Measurements from ENCODE around the gene BRCA1. TPM values are rescaled to one million over a fixed set of nuclear protein-coding genes. Genes with fewer than 3 reads are reported as not detected.
"Not testable (repeated sequence)": the region's sequence is repeated elsewhere in the genome, so short reads cannot be mapped to it uniquely, and the experiment has no call there.

Gene BRCA1
- total and polyA plus RNA-seq, 11 donors, result 2.7 to 11.7 (median 8.1) TPM

GRCh38 chr17:43010667-43011308 is 114.4 kb downstream of the BRCA1 start:
- DNase-seq (no peak), ATAC-seq (peak in 2 of 4 donors; percentile 3 to 10)
- Histone ChIP-seq H3K36me3 (peaks cover 0 to 52% (median 22%) of the 10 kb centered on the region in 9 donors), H3K27me3 (no peaks in the 10 kb centered on the region), H3K9me3 (no peaks in the 10 kb centered on the region), H3K4me3 (no peak overlapping the region), H3K4me1 (peaks cover 8 to 84% (median 64%) of the 10 kb centered on the region in 12 donors), H3K27ac (peak overlapping the region in 8 of 12 donors; percentile 7 to 74 (median 16))
- TF ChIP-seq, protein P1, sequence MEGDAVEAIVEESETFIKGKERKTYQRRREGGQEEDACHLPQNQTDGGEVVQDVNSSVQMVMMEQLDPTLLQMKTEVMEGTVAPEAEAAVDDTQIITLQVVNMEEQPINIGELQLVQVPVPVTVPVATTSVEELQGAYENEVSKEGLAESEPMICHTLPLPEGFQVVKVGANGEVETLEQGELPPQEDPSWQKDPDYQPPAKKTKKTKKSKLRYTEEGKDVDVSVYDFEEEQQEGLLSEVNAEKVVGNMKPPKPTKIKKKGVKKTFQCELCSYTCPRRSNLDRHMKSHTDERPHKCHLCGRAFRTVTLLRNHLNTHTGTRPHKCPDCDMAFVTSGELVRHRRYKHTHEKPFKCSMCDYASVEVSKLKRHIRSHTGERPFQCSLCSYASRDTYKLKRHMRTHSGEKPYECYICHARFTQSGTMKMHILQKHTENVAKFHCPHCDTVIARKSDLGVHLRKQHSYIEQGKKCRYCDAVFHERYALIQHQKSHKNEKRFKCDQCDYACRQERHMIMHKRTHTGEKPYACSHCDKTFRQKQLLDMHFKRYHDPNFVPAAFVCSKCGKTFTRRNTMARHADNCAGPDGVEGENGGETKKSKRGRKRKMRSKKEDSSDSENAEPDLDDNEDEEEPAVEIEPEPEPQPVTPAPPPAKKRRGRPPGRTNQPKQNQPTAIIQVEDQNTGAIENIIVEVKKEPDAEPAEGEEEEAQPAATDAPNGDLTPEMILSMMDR (IDR thresholded peaks at IDR 0.05), result no peak
- peak in 1 of 2 donors; percentile 19 for TF ChIP-seq POLR2A (IDR thresholded peaks at IDR 0.05)
- WGBS, 4 donors, result 84 to 92% (median 87%) methylated on average over 5 of the region's 5 CpGs
- intact Hi-C loops (cut with DNase I), result loop anchor here in 1 of 10 donors (10.0 kb wide), 1 partner anchor 144 kb away; no protein-coding TSS in a partner anchor

GRCh38 chr17:43006639-43007551 is 118.3 kb downstream of the BRCA1 start, which contains the start of gene IFI35:
TSS of gene IFI35 (plus strand) at chr17:43006784. CDS start at chr17:43006948, 164 bp downstream.
- peak within 1 kb of the TSS; percentile 39 to 95 (median 91) for H3K27ac ChIP-seq
- H3K9me3 ChIP-seq, result no peaks in the 10 kb centered on the region
- ATAC-seq (peak; percentile 80 to 95 (median 85)), DNase-seq (peak; percentile 87 to 90 (median 89))
- peaks cover 0 to 44% (median 27%) of the 10 kb centered on the region in 9 donors for H3K36me3 ChIP-seq
- 29 to 34% (median 34%) methylated on average over 16 to 18 of the region's 18 CpGs for WGBS, 4 donors
- peak within 1 kb of the TSS; percentile 35 to 90 (median 72) for H3K4me3 ChIP-seq
- peak in 1 of 2 donors; percentile 34 for TF ChIP-seq POLR2A (IDR thresholded peaks at IDR 0.05)
- TF ChIP-seq, protein P1 (IDR thresholded peaks at IDR 0.05), result peak in 10 of 12 donors; percentile 25 to 78 (median 56)
- no peaks in the 10 kb centered on the region for H3K27me3 ChIP-seq
- peaks cover 2 to 58% (median 28%) of the 10 kb centered on the region in 12 donors for H3K4me1 ChIP-seq
- intact Hi-C loops (cut with DNase I), result loop anchor here in 1 of 10 donors (5.0 kb wide), 1 partner anchor 165 kb away; the partner anchor contains the start of gene NBR1

- 77 to 87% (median 79%) methylated on average over 5 of the region's 5 CpGs for WGBS, 4 donors
- no peak for ATAC-seq
- DNase-seq, result no peak
- no peak overlapping the region for H3K27ac ChIP-seq
- peaks cover 0 to 57% (median 50%) of the 10 kb centered on the region in 9 donors for H3K36me3 ChIP-seq
- no peaks in the 10 kb centered on the region for H3K9me3 ChIP-seq
- peaks cover 7 to 55% (median 21%) of the 10 kb centered on the region in 12 donors for H3K4me1 ChIP-seq
- intact Hi-C loops (cut with DNase I), result loop anchor here in 1 of 10 donors (5.0 kb wide), 1 partner anchor 169 kb away; the partner anchor contains the start of gene NBR1
- TF ChIP-seq, protein P1 (IDR thresholded peaks at IDR 0.05), result no peak
- no peak for TF ChIP-seq POLR2A (IDR thresholded peaks at IDR 0.05)
- no peak overlapping the region for H3K4me3 ChIP-seq
- H3K27me3 ChIP-seq, result no peaks in the 10 kb centered on the region
Observed at GRCh38 chr17:43003542-43004172, 121.5 kb downstream of the BRCA1 start.

DNA sequence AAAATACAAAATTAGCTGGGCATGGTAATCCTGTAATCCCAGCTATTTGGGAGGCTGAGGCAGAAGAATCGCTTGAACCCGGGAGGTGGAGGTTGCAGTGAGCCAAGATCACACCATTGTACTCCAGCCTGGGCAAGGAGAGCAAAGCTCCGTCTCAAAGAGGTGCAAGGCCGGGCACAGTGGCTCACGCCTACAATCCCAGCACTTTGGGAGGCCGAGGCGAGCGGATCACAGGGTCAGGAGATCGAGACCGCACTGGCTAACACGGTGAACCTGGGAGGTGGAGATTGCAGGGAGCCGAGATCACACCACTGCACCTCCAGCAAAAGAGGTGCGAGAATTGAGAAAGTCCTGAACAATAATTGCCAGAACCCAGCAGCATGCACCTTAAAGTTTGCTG is 124.3 kb downstream of the BRCA1 start:
- H3K27ac ChIP-seq, DNase-seq, H3K4me3 ChIP-seq, H3K9me3 ChIP-seq, ATAC-seq, H3K27me3 ChIP-seq: not testable (repeated sequence)
- intact Hi-C loops (cut with DNase I), result loop anchor here in 1 of 10 donors (5.0 kb wide), 1 partner anchor 171 kb away; the partner anchor contains the start of gene NBR1
- Histone ChIP-seq H3K4me1 (peaks cover 7 to 40% (median 16%) of the 10 kb centered on the region in 12 donors), H3K36me3 (peaks cover 0 to 57% (median 50%) of the 10 kb centered on the region in 9 donors)
- WGBS, 4 donors, result 91 to 95% (median 94%) methylated on average over 13 of the region's 13 CpGs
